ENCODE data around the gene SLIT1. TPM values are rescaled to one million over a fixed set of nuclear protein-coding genes. Genes with fewer than 3 reads are reported as not detected.

The SLIT1 gene
- polyA plus RNA-seq, 1 donor from 2014 or later: 9.5 TPM

GRCh38 chr10:97142834-97143233 is 42.9 kb downstream of the SLIT1 start:
- H3K79me2 ChIP-seq (replicated peaks; ENCODE audit: insufficient read depth, low read length): no peaks in the 10 kb centered on the region
- H3K9ac ChIP-seq (ENCODE audit: low read length): no peak overlapping the region
- no peaks in the 10 kb centered on the region for H4K20me1 ChIP-seq (ENCODE audit: insufficient read depth)
- no peaks in the 10 kb centered on the region for H3K27me3 ChIP-seq (ENCODE audit: insufficient read depth, low read depth, low read length)
- no peaks in the 10 kb centered on the region for H3K9me3 ChIP-seq (ENCODE audit: low read length)
- no peaks in the 10 kb centered on the region for H3F3A ChIP-seq (ENCODE audit: insufficient read depth, low read length, poor library complexity, severe bottlenecking)
- no peak overlapping the region for H3K4me3 ChIP-seq (ENCODE audit: low read length)
- H3K27ac ChIP-seq (ENCODE audit: low read length): no peak overlapping the region
- H3K4me2 ChIP-seq (ENCODE audit: low read length): no peak overlapping the region
- no peaks in the 10 kb centered on the region for H3K9me2 ChIP-seq (ENCODE audit: insufficient read depth, low read length)
- no peak for TF ChIP-seq TAF1 (IDR thresholded peaks at IDR 0.05; ENCODE audit: low read depth)
- TF ChIP-seq POLR2AphosphoS5 (IDR thresholded peaks at IDR 0.05): no peak
- no peak for TF ChIP-seq EP300 (conservative IDR thresholded peaks at IDR 0.05; ENCODE audit: poor library complexity, severe bottlenecking)
- no peak for TF ChIP-seq CTCF (IDR thresholded peaks at IDR 0.05; ENCODE audit: poor library complexity, severe bottlenecking)
- no peak for TF ChIP-seq RAD21 (conservative IDR thresholded peaks at IDR 0.05)
- no peak for TF ChIP-seq MXI1 (conservative IDR thresholded peaks at IDR 0.05; ENCODE audit: poor library complexity, severe bottlenecking)
- no peak for TF ChIP-seq EZH2 (IDR thresholded peaks at IDR 0.05; ENCODE audit: borderline replicate concordance, insufficient read depth, low read length, poor library complexity, severe bottlenecking)
- TF ChIP-seq REST (IDR thresholded peaks at IDR 0.05; ENCODE audit: borderline replicate concordance): no peak
- no peak for TF ChIP-seq SMC3 (conservative IDR thresholded peaks at IDR 0.05; ENCODE audit: poor library complexity)
- no peaks in the 10 kb centered on the region for H3K36me3 ChIP-seq (ENCODE audit: insufficient read depth, low read length)
- no peak overlapping the region for H2AFZ ChIP-seq (ENCODE audit: low read depth, low read length)

- Histone ChIP-seq H3K27ac (ENCODE audit: low read length) (no peak overlapping the region), H3K9me3 (ENCODE audit: low read length) (no peaks in the 10 kb centered on the region), H3K27me3 (ENCODE audit: insufficient read depth, low read depth, low read length) (no peaks in the 10 kb centered on the region), H4K20me1 (ENCODE audit: insufficient read depth) (no peaks in the 10 kb centered on the region), H3K9me2 (ENCODE audit: insufficient read depth, low read length) (no peaks in the 10 kb centered on the region), H2AFZ (ENCODE audit: low read depth, low read length) (no peak overlapping the region), H3K9ac (ENCODE audit: low read length) (no peak overlapping the region), H3F3A (ENCODE audit: insufficient read depth, low read length, poor library complexity, severe bottlenecking) (no peaks in the 10 kb centered on the region), H3K4me2 (ENCODE audit: low read length) (no peak overlapping the region), H3K79me2 (replicated peaks; ENCODE audit: insufficient read depth, low read length) (no peaks in the 10 kb centered on the region), H3K4me3 (ENCODE audit: low read length) (no peak overlapping the region), H3K36me3 (ENCODE audit: insufficient read depth, low read length) (no peaks in the 10 kb centered on the region)
- TF ChIP-seq MXI1 (conservative IDR thresholded peaks at IDR 0.05; ENCODE audit: poor library complexity, severe bottlenecking): no peak
- TF ChIP-seq EZH2 (IDR thresholded peaks at IDR 0.05; ENCODE audit: borderline replicate concordance, insufficient read depth, low read length, poor library complexity, severe bottlenecking): no peak
- no peak for TF ChIP-seq SMC3 (conservative IDR thresholded peaks at IDR 0.05; ENCODE audit: poor library complexity)
- TF ChIP-seq TAF1 (IDR thresholded peaks at IDR 0.05; ENCODE audit: low read depth): no peak
- TF ChIP-seq POLR2AphosphoS5 (IDR thresholded peaks at IDR 0.05): no peak
- no peak for TF ChIP-seq REST (IDR thresholded peaks at IDR 0.05; ENCODE audit: borderline replicate concordance)
- TF ChIP-seq EP300 (conservative IDR thresholded peaks at IDR 0.05; ENCODE audit: poor library complexity, severe bottlenecking): no peak
These were observed 44.6 kb downstream of the SLIT1 start for GRCh38 chr10:97140902-97141745.

Measured in neural cell (in vitro differentiated cells).